Activated naive CD4-positive, alpha-beta T cell treated with anti-CD3 and anti-CD28 coated beads, Interleukin-2, amount 50 U/mL, for 24 hours (primary cell): ENCODE data around the gene AMER1.
"Not testable (repeated sequence)": the region's sequence is repeated elsewhere in the genome, so short reads cannot be mapped to it uniquely, and the experiment has no call there.

Experiments used
- H3K27ac Mint-ChIP-seq: one replicate; pipeline ENCODE4 v1.8.0; 2021; ENCODE audit warnings: mild to moderate bottlenecking, mixed read lengths
- H3K27me3 Mint-ChIP-seq: one replicate; pipeline ENCODE4 v1.8.0; 2021; ENCODE audit warnings: mixed read lengths
- H3K36me3 Mint-ChIP-seq: one replicate; pipeline ENCODE4 v1.8.0; 2021; ENCODE audit warnings: mixed read lengths
- H3K4me1 Mint-ChIP-seq: one replicate; pipeline ENCODE4 v1.8.0; 2021; ENCODE audit warnings: mixed read lengths
- H3K4me3 Mint-ChIP-seq: one replicate; pipeline ENCODE4 v1.8.0; 2021; ENCODE audit warnings: mild to moderate bottlenecking, mixed read lengths
- H3K9me3 Mint-ChIP-seq: one replicate; pipeline ENCODE4 v1.8.0; 2021; ENCODE audit warnings: mixed read lengths

Gene AMER1

DNA sequence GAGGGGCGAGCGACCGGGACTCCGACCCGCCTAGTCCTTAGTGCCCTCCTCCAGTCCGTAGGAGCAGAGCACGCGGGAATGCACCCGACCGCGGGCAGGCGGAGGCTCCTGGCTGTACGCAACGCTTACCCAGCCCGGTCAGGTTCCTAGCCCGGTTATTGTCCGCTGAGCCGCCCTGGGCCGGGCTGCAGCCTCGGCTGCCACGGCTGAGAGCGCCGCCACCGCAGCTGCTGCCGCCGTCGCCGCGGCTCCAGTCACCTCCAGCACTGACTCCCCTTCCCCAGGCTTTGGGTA is at the start of gene AMER1:
Gene AMER1, minus strand, starts transcription at position 268 of the 294 bp plus-strand sequence. CDS start 12,422 bp downstream, outside the sequence.
- H3K36me3 Mint-ChIP-seq = no peaks in the 10 kb centered on the region
- H3K27ac Mint-ChIP-seq = peak within 1 kb of the TSS; percentile 92
- H3K4me1 Mint-ChIP-seq = peaks cover 16% of the 10 kb centered on the region
- H3K9me3 Mint-ChIP-seq = no peaks in the 10 kb centered on the region
- H3K27me3 Mint-ChIP-seq = no peaks in the 10 kb centered on the region
- H3K4me3 Mint-ChIP-seq = peak within 1 kb of the TSS; percentile 86

DNA sequence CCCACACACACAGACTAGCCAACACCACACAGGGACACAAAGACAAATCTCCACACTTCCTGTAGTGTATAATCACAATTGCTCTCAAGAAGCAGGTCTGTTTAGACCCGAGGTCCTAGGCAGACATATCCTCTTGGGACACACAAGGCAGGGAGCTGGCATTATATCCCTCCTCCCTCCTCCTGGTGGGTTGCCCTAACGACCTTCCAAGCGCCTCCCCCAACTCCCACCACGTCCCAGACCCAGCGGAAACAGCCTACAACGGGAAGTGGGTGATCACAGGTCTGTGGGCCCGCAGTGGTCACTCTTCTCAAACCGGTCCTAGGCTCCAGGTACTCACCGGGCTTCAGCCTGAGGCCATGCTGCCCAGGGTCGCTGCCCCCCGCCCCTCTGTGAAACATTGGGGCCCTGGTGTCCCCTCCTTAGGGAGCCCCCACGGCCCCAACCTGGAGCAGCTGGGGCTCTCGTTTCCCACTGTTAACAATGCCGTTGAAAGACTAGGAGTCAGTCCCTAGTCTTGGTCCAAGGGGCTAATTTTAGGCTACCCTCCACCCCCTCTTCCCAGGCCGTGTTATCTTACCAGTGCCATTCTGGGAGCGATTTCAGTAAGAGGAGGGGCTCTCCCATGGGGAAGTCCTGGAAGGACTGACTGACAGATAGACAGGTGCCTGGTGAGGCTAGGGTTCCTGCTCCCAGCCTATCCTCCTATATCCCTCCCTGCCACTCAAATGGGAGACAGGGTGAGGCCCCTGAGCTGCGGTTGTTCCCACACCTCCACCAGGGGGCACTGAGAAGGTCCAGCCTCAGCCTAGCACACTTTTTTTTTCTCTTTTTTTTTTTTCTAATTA is 24.8 kb upstream of the AMER1 start, which contains the start of gene ASB12:
Gene ASB12, minus strand, starts transcription at position 485 of the 848 bp plus-strand sequence. CDS start 4,957 bp downstream, outside the sequence.
- no peaks in the 10 kb centered on the region for H3K36me3 Mint-ChIP-seq
- H3K27me3 Mint-ChIP-seq = no peaks in the 10 kb centered on the region
- no peaks in the 10 kb centered on the region for H3K9me3 Mint-ChIP-seq
- H3K4me3 Mint-ChIP-seq = no peak within 1 kb of the TSS
- no peaks in the 10 kb centered on the region for H3K4me1 Mint-ChIP-seq
- H3K27ac Mint-ChIP-seq = no peak within 1 kb of the TSS

GRCh38 chrX:64229154-64229553 is 23.6 kb upstream of the AMER1 start:
- Mint-ChIP-seq H3K27ac (no peak overlapping the region), H3K4me3 (no peak overlapping the region), H3K4me1 (no peaks in the 10 kb centered on the region), H3K27me3 (no peaks in the 10 kb centered on the region), H3K9me3 (no peaks in the 10 kb centered on the region), H3K36me3 (no peaks in the 10 kb centered on the region)

- no peaks in the 10 kb centered on the region for H3K36me3 Mint-ChIP-seq
- H3K27me3 Mint-ChIP-seq = no peaks in the 10 kb centered on the region
- no peaks in the 10 kb centered on the region for H3K9me3 Mint-ChIP-seq
- H3K27ac Mint-ChIP-seq = no peak overlapping the region
- no peaks in the 10 kb centered on the region for H3K4me1 Mint-ChIP-seq
- H3K4me3 Mint-ChIP-seq = no peak overlapping the region
These were observed 12.5 kb upstream of the AMER1 start for GRCh38 chrX:64218023-64218422.

- not testable (repeated sequence) for H3K36me3 Mint-ChIP-seq, H3K27ac Mint-ChIP-seq, H3K4me1 Mint-ChIP-seq, H3K27me3 Mint-ChIP-seq, H3K9me3 Mint-ChIP-seq, H3K4me3 Mint-ChIP-seq
These were observed 8.5 kb upstream of the AMER1 start for GRCh38 chrX:64213989-64214388.

DNA sequence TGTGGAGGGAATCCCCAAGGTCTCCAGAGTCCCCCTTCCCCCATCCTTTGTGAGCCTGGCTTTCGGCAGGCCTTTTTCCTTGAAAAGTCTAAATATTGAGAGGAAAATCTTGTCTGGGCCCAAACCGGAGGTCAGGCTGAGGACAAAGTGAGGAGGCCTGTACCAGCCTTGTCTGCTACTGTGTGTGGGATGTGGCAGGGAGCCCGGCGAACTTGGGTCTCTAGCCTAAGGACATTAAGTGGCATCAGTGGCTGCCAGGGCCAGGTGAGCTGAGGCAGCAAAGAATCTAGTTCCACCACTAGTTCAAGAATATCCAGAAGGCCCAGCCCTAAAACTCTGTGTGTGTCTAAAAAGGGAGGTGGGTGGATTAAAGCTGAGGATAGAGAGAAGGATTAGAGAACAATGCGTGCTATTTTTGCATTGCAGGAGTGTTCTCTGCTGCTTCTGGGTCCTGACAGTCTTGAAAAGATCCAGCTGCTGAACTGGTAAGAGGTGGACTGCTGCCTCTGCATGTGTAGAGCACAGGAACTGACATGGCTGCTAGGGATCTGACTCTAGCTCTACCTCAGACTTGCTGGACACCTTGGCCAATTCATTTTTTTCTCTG is 1.2 kb upstream of the AMER1 start:
- H3K36me3 Mint-ChIP-seq = no peaks in the 10 kb centered on the region
- H3K9me3 Mint-ChIP-seq = no peaks in the 10 kb centered on the region
- H3K27me3 Mint-ChIP-seq = no peaks in the 10 kb centered on the region
- H3K27ac Mint-ChIP-seq = no peak overlapping the region
- peak overlapping the region; percentile 86 for H3K4me3 Mint-ChIP-seq
- peaks cover 16% of the 10 kb centered on the region for H3K4me1 Mint-ChIP-seq

DNA sequence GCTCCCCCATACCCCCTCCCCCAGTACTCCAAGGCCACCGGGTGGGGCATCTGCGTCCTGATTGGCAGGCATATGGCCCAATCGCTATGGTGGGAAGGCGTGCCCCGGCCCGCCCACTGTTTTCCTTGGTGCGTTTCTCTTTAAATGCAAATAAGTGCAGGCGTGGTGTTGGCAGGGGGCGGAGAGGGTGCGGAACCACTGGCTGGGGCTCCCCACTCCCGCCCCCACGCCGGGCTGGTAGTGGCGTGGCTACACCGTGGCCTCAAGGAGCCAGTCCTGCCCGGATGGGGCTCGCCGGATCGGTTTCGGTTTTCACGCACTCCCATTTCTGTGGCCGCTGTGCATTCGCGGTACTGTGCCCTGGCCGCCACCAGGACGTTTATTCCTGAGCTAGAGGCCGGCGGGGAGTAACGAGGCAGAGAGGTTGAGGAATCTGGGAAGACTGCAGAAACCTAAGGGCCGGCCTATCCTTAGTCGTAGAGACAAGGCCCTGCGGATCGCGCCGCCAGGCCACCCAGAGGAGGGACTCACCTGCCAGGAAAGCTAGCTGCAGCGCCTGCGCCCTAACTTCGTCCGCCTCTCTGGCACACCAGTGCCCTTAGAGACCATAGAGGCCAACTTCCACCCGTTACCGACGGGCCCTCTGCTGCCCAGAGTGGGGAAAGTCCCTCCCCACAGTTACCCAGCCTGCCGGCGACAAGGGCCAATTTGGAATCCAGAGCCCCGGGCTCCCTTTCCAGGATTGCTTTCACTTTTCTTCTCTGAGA is 410 bp upstream of the AMER1 start:
- Mint-ChIP-seq H3K36me3 (no peaks in the 10 kb centered on the region), H3K4me3 (peak overlapping the region; percentile 86), H3K4me1 (peaks cover 16% of the 10 kb centered on the region), H3K9me3 (no peaks in the 10 kb centered on the region), H3K27me3 (no peaks in the 10 kb centered on the region), H3K27ac (peak overlapping the region; percentile 92)

GRCh38 chrX:64204701-64205440 is 637 bp downstream of the AMER1 start:
- Mint-ChIP-seq H3K36me3 (no peaks in the 10 kb centered on the region), H3K4me1 (peaks cover 16% of the 10 kb centered on the region), H3K4me3 (peak overlapping the region; percentile 77), H3K27ac (no peak overlapping the region), H3K27me3 (no peaks in the 10 kb centered on the region), H3K9me3 (no peaks in the 10 kb centered on the region)

GRCh38 chrX:64204252-64204651 is 1.3 kb downstream of the AMER1 start:
- Mint-ChIP-seq H3K4me3 (peak overlapping the region; percentile 72), H3K36me3 (no peaks in the 10 kb centered on the region), H3K4me1 (peaks cover 16% of the 10 kb centered on the region), H3K27ac (no peak overlapping the region), H3K9me3 (no peaks in the 10 kb centered on the region), H3K27me3 (no peaks in the 10 kb centered on the region)

DNA sequence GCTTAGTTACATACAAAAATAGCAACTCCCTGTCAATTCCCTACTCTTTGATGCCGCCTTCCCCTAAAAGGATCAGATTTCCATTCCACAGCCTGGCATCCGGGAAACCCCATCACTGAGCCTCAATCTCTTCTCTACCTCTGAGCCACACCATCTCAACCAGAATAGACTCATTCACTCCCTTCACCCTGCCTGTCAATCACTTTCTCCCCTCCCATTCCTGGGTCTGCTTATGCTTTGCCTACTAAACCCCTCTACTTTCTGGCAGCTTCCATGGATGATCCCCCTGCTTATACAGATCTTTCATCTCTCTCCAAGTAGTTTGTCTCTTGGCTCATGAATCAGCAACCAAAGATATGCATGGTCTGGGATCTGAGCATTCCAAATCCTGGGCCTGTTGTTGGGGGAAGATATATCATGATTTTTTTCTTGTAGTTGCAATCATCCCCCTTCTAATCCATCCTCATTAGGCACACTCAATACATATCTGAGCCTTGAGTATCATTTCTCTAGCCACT is 2.6 kb downstream of the AMER1 start:
- Mint-ChIP-seq H3K27ac (no peak overlapping the region), H3K36me3 (no peaks in the 10 kb centered on the region), H3K9me3 (no peaks in the 10 kb centered on the region), H3K27me3 (no peaks in the 10 kb centered on the region), H3K4me3 (peak overlapping the region; percentile 35), H3K4me1 (peaks cover 16% of the 10 kb centered on the region)

GRCh38 chrX:64198036-64198435 is 7.5 kb downstream of the AMER1 start:
- peaks cover 6% of the 10 kb centered on the region for H3K4me1 Mint-ChIP-seq
- no peaks in the 10 kb centered on the region for H3K9me3 Mint-ChIP-seq
- H3K27me3 Mint-ChIP-seq = no peaks in the 10 kb centered on the region
- H3K4me3 Mint-ChIP-seq = no peak overlapping the region
- no peak overlapping the region for H3K27ac Mint-ChIP-seq
- H3K36me3 Mint-ChIP-seq = peaks cover 2% of the 10 kb centered on the region

DNA sequence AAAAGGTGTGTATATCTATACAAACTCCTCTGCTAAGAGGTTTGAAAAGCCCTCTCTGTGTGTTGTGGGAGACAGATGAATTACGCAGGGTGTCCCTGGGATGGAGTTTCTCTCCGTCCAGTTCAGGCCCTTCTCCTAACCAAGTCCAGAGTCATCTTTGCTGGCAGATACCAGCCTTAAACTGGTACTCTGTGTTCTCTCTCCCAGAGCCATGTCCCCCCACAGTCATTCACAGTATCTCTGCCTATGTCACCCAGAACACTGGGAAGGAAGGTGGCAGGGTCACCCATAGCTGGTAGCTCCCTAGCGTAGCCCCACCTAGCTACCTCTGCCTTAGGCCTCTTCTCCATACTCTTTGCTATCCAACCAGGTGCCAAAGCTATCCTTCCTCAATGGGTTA is 8.9 kb downstream of the AMER1 start:
- Mint-ChIP-seq H3K4me1 (no peaks in the 10 kb centered on the region), H3K27me3 (no peaks in the 10 kb centered on the region), H3K9me3 (no peaks in the 10 kb centered on the region), H3K27ac (no peak overlapping the region), H3K4me3 (no peak overlapping the region), H3K36me3 (peaks cover 5% of the 10 kb centered on the region)

GRCh38 chrX:64195862-64196261 is 9.6 kb downstream of the AMER1 start:
- H3K4me3 Mint-ChIP-seq = no peak overlapping the region
- no peaks in the 10 kb centered on the region for H3K4me1 Mint-ChIP-seq
- no peak overlapping the region for H3K27ac Mint-ChIP-seq
- peaks cover 5% of the 10 kb centered on the region for H3K36me3 Mint-ChIP-seq
- no peaks in the 10 kb centered on the region for H3K9me3 Mint-ChIP-seq
- no peaks in the 10 kb centered on the region for H3K27me3 Mint-ChIP-seq

GRCh38 chrX:64192673-64193072 is 12.8 kb downstream of the AMER1 start:
- H3K27me3 Mint-ChIP-seq = no peaks in the 10 kb centered on the region
- no peaks in the 10 kb centered on the region for H3K4me1 Mint-ChIP-seq
- H3K9me3 Mint-ChIP-seq = no peaks in the 10 kb centered on the region
- H3K27ac Mint-ChIP-seq = no peak overlapping the region
- H3K36me3 Mint-ChIP-seq = peaks cover 5% of the 10 kb centered on the region
- no peak overlapping the region for H3K4me3 Mint-ChIP-seq

DNA sequence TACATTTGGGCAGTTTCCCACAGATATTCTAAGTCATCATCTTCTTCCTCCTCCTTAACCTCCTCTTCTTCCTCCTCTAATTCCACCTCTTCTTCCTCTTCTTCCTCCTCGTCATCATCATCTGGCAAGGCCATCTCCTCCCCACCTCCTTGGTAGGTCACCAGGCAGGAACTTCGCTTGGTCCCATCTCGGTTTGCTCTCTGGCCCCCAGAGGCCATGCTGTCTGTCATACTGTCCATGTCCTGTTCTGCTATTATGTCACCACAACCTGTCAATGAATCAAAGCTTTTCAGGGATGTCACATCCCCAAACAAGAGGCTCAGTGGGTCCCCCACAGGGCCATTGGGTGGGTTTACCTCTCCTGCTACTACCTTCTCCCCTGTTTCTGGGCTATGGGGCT is 13.5 kb downstream of the AMER1 start:
- Mint-ChIP-seq H3K27me3 (no peaks in the 10 kb centered on the region), H3K36me3 (peaks cover 5% of the 10 kb centered on the region), H3K4me1 (no peaks in the 10 kb centered on the region), H3K4me3 (no peak overlapping the region), H3K27ac (no peak overlapping the region), H3K9me3 (no peaks in the 10 kb centered on the region)
